Measurements from ENCODE around the gene PGA4.

The PGA4 gene

DNA sequence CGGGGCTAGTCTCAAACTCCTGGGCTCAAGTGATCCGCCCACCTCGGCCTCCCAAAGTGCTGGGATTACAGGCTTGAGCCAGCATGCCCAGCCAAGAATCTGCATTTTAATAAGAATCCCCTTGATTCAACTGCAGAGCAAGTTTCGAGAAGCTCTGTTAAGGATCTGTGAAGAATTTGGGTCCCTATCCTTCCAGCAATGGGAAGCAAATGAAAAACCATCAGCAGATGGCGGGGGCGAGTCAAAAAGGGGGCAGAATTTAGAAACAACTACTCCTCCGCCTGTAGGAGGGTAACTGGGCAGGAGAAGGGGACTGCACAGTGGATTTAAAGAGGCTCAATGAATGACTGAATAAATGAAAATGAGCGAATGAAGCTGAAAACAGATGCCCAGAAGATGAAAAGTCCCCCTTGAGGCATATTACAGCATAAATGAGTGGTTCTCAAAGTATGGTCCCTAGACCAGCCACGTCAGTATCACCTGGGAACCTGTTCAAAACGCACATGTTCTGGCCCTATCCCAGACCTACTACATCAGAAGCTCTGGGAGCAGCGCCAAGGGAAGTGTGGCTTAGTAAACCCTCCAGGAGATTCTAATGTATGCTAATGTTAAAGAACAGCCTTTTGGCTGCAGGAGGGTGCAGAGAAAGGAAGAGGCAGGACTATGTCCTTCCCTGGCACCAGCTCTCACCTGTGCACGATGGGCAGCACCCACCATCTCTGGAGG is 58.0 kb downstream of the PGA4 start:
- DNase-seq (ENCODE audit: low read depth, low spot score): no peak

DNA sequence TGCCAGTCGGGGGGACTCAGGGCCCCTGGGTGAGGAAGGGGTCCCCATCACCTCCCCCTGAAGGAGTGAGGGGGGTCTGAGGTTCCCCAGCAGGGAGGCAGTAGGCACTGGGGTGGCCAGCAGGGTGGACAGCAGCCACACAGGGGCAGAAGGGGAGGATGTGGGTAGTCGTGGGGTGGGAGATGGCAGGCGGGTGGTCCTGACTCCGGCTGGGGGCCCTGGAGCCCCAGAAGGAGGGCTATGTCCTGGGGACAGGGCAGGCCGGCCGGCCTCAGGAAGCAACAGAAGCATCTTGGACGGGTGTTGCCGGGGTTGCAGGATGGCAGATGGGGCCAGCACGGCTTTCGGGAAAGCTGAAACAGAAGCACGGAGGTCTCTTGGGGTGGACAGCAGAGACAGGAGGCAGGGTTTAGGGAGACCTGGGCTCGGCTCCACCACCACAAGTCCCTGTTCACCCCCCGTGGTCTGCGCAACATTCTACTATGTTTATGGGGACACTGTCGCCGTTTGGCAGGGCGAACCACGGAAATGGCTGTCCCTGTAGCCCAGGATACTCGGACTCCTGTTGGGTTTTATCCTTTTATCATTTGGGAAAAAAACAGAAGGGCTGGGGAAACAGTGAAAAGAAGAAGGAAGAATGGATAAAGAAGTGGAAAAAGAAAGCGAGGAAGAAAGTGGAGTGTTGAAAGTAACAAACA is 58.9 kb downstream of the PGA4 start:
- no peak for DNase-seq (ENCODE audit: low read depth, low spot score)
